Medulla oblongata (tissue), 1 donor: Measurements from ENCODE around the gene ZIC4.

Source experiments
- DNase-seq: peaks from one replicate; pipeline ENCODE4 v3.0.0-alpha.2; 2015; ENCODE audit errors: extremely low spot score

ZIC4 gene

GRCh38 chr3:147405231-147406027 is 914 bp downstream of the ZIC4 start:
- DNase-seq, result no peak

- DNase-seq, result no peak
Measured at GRCh38 chr3:147404800-147405230, 1.5 kb downstream of the ZIC4 start.

DNA sequence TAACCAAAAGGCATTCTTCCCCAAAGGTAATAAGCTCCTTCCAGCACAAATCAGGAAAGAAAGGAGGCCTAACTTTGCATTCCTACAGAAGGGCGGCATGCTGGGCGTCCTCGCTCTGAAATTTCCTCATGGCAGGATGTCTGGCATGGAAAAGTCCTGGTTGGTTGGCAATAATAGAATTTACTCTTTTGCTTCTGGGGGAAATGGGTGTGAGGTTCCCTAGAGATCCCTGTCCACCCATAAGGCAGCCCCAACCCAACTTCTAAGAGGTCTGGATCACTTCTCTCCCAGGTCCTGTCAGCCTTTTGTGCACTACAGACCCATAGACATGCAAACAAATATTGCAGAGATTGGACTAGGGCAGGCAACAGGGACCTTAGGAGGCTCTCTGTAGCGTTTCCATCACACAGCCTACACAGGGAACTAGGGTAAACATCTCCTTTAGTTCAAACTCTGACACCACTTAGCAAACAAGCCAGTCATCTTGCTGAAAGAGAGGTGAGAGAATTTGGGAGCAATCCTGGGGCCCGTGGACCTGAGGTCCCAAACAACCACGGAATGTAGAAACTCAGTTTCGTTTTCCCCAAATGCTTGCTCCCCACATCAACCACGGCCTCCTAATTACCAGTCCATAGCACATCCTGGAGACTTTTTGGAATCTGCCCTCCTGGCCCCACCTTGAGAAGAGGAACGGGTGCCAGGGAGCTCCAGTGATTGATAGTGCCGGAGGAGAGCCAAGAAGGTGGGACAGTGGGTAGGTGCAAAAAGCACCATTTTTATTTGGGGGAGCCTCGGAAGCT is 2.1 kb downstream of the ZIC4 start:
- no peak for DNase-seq

DNA sequence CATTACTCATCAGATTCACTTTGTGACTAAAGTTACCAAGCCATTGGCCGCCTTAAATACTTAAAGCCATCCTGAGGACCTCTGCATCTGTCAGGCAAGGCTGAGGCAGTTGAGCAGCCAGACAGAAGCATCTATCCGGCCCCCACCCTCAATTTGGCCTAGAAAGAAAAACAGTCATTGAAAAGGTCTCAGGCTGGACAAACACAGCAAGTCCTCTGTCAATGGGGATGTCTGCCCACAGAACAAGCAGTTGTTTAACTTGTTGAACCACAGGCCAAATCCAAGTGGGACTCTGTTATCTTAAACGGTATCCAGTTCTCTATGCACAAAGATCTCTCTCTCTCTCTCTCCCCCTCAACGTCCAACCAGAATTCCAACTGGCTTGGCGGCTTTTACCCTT is 2.8 kb downstream of the ZIC4 start:
- no peak for DNase-seq

DNA sequence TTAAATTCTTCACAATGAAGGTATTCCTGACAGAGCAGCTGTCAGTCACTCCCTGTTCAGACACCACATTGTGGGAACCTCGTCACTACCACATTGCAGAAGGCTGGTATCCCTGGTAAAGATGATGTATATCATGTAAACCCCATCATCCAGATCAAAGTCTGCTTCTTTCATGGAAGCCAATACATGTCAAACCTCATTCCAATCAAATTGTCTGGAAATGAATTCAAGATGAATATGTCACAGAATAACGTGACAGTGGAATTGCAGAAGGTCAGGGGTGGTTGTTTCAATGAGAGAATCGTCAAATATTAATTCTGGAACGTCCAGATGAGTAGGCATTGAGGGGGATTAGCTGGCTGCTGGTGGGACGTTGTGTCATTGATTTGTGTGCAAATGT is 4.2 kb downstream of the ZIC4 start:
- DNase-seq, result no peak

GRCh38 chr3:147401421-147401820 is 4.9 kb downstream of the ZIC4 start:
- no peak for DNase-seq

- DNase-seq, result no peak
Measured at GRCh38 chr3:147400999-147401398, 5.3 kb downstream of the ZIC4 start.

DNA sequence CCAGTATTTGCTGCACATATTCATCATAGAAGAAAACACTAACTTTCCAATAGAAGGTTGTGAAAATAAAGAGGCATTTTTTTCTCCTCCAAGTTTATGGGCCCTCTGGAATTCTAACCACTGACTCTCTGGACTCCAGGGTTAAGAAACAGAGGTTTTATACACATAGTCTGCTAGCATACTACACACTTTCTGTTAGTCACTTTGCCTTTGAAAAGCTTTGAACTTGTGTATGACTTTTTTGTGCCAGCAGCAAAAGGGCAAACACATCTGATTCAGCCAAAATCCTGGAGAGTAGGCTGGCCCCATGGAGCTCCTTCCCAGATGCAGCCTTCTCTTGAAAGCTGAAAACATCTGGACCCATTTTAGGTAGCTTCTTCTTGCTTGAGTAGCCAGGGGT is 6.2 kb downstream of the ZIC4 start:
- DNase-seq, result no peak

GRCh38 chr3:147398813-147399534 is 7.4 kb downstream of the ZIC4 start:
- no peak for DNase-seq

- peak; percentile 16 for DNase-seq
Measured at GRCh38 chr3:147397875-147398812, 8.2 kb downstream of the ZIC4 start.

GRCh38 chr3:147397155-147397874 is 9.0 kb downstream of the ZIC4 start:
- DNase-seq, result peak; percentile 70

GRCh38 chr3:147396712-147397046 is 9.7 kb downstream of the ZIC4 start:
- DNase-seq, result no peak

- no peak for DNase-seq
Measured at GRCh38 chr3:147395899-147396711, 10.2 kb downstream of the ZIC4 start.

- DNase-seq, result peak; percentile 32
Measured at GRCh38 chr3:147394884-147395225, 11.5 kb downstream of the ZIC4 start.

GRCh38 chr3:147393943-147394883 is 12.1 kb downstream of the ZIC4 start:
- DNase-seq, result peak; percentile 38

DNA sequence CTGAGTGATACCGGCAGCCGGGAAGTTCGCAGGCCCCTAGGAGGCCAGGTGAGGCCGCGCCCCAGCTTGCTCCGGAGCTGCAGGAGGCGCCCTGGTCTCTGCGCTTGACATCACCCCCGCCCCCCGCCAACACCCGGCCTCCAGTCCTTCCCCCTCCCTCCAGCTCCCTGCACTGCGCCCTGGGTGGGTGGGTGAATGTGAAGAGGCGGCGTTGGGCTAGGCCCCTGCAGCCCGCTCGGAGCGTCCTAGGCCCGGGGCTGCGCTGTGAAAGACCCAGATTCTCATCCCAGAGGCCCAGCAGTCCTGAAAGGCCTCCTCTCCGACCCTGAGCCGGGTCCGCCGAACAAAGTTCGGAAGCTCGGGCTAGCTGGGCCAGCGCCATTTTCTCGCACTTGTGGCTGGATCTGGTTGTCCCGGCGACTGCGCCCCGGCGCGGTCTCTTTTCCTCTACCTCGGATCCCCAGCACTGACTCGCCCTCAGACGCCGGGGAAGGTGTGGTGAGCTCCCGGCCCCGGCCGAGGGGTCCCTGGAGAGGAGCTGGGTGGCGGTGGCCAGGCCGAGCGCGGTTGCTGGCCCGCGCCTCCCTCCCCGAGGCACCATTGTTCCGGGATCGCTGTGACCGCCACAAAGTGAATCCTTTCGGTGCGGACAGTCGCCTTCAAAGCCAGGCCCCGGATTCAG is 12.9 kb downstream of the ZIC4 start:
- peak; percentile 84 for DNase-seq

DNA sequence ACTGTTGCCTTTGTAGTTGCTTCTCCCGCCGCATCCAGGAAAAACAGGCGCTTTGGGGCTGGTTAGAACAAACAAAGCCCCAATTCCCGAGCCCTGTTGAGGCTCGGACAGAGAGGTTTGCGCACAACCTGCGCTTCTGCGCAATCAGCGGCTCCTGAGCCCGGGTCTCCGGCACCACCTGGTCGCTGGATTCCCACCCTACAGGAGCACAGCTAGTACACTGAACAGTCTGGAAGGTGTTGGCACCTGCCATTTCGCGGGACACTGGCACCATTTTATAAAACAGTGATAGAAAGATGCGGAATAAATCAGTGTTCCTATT is 13.8 kb downstream of the ZIC4 start:
- no peak for DNase-seq
